NT2/D1 (cell line): Measurements from ENCODE around the gene ASS1.

Experiments
- SUZ12 ChIP-seq: IDR thresholded peaks from 2 replicates; pipeline ENCODE4 v1.6.1; 2011; ENCODE audit not compliant: insufficient read length, insufficient read depth; ENCODE audit errors: extremely low read depth
- ZNF274 ChIP-seq: IDR thresholded peaks from 2 replicates; pipeline ENCODE4 v1.6.1; 2011; ENCODE audit warnings: mild to moderate bottlenecking, low read depth, low read length

DNA sequence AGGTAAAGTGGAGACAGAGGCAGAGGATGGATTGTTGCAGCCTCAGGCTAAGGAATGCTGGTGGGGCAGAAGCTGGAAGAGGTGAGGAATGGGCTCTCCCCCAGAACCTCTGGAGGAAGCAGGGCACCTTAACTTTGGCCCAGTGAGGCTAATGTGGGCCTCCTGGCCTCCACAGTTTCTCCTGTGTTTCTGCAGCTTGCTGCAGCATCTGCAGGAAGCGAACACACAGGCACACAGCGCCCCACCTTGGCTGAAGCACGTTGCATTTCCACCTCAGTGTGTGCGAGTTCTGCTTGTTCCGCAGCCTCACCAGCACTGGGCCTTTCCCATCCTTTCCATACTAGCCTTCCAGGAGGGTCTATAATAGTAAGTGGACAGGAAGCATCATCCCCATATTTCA lies 27.2 kb upstream of the ASS1 start:
- TF ChIP-seq SUZ12 (no peak), ZNF274 (no peak)
